Measurements from ENCODE around the gene HNRNPK. TPM values are rescaled to one million over a fixed set of nuclear protein-coding genes. Genes with fewer than 3 reads are reported as not detected.

The HNRNPK gene
- total and polyA plus RNA-seq, 2 of the 13 experiments (the other 11 are each of a cell fraction or from before 2014, with no cell fraction given), result 321 to 712 TPM

- TF ChIP-seq AGO2 (optimal IDR thresholded peaks at IDR 0.05; ENCODE audit: low read depth, low read length) (no peak), STAT5B (CRISPR knock-in tag; IDR thresholded peaks at IDR 0.05) (no peak), ZFP36 (IDR thresholded peaks at IDR 0.05; ENCODE audit: borderline replicate concordance, low read depth, low read length, partially characterized antibody) (no peak), FOXC1 (CRISPR knock-in tag; IDR thresholded peaks at IDR 0.05; ENCODE audit: borderline replicate concordance) (no peak), POLR2A (IDR thresholded peaks at IDR 0.05; ENCODE audit: insufficient read depth in 1 of 2, low read depth in 2 of 2, low read length in 2 of 2) (no peak), ZNF558 (CRISPR knock-in tag; IDR thresholded peaks at IDR 0.05; ENCODE audit: borderline replicate concordance) (no peak), MAZ (IDR thresholded peaks at IDR 0.05; ENCODE audit: borderline replicate concordance, low read depth, low read length) (no peak), MAZ (CRISPR knock-in tag; IDR thresholded peaks at IDR 0.05; ENCODE audit: low read depth) (no peak), JDP2 (CRISPR knock-in tag; IDR thresholded peaks at IDR 0.05; ENCODE audit: borderline replicate concordance) (no peak), MIXL1 (CRISPR knock-in tag; IDR thresholded peaks at IDR 0.05) (peak; percentile 27; the same call in 1 of the 2 replicates), TRIM22 (IDR thresholded peaks at IDR 0.05) (no peak), ZNF660 (CRISPR knock-in tag; IDR thresholded peaks at IDR 0.05; ENCODE audit: borderline replicate concordance, low read depth) (no peak), GATA4 (IDR thresholded peaks at IDR 0.05; ENCODE audit: borderline replicate concordance, low read depth) (no peak), ZNF224 (CRISPR knock-in tag; IDR thresholded peaks at IDR 0.05) (no peak), ZBTB14 (CRISPR knock-in tag; IDR thresholded peaks at IDR 0.05) (no peak), ZNF674 (CRISPR knock-in tag; IDR thresholded peaks at IDR 0.05; ENCODE audit: low read depth) (no peak), BCL6 (CRISPR knock-in tag; IDR thresholded peaks at IDR 0.05) (peak; percentile 44; the same call in 1 of the 2 replicates), NCOA2 (CRISPR knock-in tag; IDR thresholded peaks at IDR 0.05) (peak; percentile 69; the same call in 1 of the 2 replicates), KAT2B (IDR thresholded peaks at IDR 0.05; ENCODE audit: borderline replicate concordance, low read depth, low read length) (peak; percentile 73; the same call in 1 of the 2 replicates), ZSCAN9 (CRISPR knock-in tag; IDR thresholded peaks at IDR 0.05; ENCODE audit: borderline replicate concordance) (no peak; the same call in 1 of the 2 replicates), PAX8 (CRISPR knock-in tag; IDR thresholded peaks at IDR 0.05; ENCODE audit: borderline replicate concordance) (no peak), ADNP (CRISPR knock-in tag; IDR thresholded peaks at IDR 0.05) (no peak), GFI1 (CRISPR knock-in tag; IDR thresholded peaks at IDR 0.05; ENCODE audit: borderline replicate concordance) (no peak), ISX (CRISPR knock-in tag; conservative IDR thresholded peaks at IDR 0.05) (no peak), NCOR1 (IDR thresholded peaks at IDR 0.05; ENCODE audit: borderline replicate concordance, low read length) (peak; percentile 54; the same call in 1 of the 2 replicates), ZNF609 (CRISPR knock-in tag; IDR thresholded peaks at IDR 0.05; ENCODE audit: borderline replicate concordance) (peak; percentile 83; the same call in 1 of the 2 replicates)
Observed at GRCh38 chr9:83992407-83992806, 12.4 kb upstream of the HNRNPK start (continued).

All from HepG2 (cell line).